Inflammatory macrophage treated with lipopolysaccharide for 1 hour (primary cell): ENCODE data around the gene MICAL2.
A peak's percentile ranks its signal among the peaks of the same experiment; 100 is the strongest.

ENCODE experiments used
- DNase-seq, 2 donors: peaks; one replicate each; pipeline ENCODE4 v3.0.0-alpha.2; 2020 to 2022

MICAL2 gene

GRCh38 chr11:12235947-12236743, 125.8 kb downstream of the MICAL2 start:
- DNase-seq = peak; percentile 55 to 72

DNA sequence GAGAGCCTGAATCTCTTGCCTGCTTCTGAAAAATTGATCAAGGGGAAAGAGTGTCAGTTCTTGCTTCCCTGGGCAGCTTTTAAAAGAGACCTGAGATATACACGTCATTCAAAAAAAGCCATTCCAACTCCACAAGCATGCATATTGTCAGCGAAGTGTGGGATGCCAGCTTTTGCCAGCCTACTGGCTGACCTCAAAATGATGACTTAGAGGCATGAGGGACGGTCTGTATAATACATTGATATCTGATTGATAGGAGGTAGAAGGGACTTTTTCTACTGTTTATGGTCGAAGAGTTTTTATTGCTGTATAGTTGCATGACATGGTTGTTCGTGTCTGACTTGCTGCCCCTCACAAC, 126.3 kb downstream of the MICAL2 start:
- DNase-seq = no peak

- no peak for DNase-seq
These were observed 127.0 kb downstream of the MICAL2 start for GRCh38 chr11:12237381-12237784.

- DNase-seq = no peak
These were observed 128.0 kb downstream of the MICAL2 start for GRCh38 chr11:12238420-12238819.

DNA sequence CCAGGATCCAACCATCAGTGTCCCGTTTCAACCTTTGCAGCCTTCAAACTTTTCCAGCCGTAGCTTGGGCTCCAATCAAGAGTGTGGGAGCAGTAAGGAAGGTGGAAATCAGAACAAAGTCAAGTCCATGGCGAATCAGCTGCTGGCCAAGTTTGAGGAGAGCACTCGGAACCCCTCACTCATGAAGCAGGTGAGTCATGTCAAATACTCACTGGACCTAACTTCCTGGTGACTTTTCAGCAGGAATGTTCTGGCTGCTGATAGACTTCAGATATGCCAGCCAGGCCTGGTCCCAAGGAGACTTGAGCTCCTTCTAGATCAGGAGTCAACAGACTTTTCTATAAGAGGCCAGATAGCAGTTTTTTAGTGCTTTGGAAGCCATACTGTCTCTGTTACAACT, 129.0 kb downstream of the MICAL2 start:
- DNase-seq = no peak

GRCh38 chr11:12239804-12240371, 129.5 kb downstream of the MICAL2 start:
- DNase-seq = peak; percentile 12 to 74

DNA sequence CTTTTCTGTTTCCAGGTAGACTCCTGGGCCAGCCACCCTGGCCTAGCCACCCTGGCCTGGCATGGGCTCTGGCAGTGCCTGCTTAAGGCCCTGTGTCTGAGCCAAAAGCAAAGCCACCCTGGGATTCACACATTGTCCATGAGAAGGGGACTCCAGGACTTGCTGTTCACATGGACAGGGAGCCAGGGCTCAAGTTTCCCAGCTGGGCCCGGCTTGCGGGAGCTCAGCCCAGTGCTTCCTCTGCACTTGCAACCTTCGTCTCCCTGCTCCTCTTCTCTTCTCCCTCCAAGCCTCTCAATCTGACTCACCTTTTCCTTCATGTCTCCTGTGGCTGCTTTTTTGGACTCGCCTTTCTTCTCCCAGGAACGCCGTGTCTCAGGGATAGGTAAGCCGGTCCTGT, 130.3 kb downstream of the MICAL2 start:
- DNase-seq = no peak

- no peak for DNase-seq
These were observed 131.0 kb downstream of the MICAL2 start for GRCh38 chr11:12241401-12241800.

DNA sequence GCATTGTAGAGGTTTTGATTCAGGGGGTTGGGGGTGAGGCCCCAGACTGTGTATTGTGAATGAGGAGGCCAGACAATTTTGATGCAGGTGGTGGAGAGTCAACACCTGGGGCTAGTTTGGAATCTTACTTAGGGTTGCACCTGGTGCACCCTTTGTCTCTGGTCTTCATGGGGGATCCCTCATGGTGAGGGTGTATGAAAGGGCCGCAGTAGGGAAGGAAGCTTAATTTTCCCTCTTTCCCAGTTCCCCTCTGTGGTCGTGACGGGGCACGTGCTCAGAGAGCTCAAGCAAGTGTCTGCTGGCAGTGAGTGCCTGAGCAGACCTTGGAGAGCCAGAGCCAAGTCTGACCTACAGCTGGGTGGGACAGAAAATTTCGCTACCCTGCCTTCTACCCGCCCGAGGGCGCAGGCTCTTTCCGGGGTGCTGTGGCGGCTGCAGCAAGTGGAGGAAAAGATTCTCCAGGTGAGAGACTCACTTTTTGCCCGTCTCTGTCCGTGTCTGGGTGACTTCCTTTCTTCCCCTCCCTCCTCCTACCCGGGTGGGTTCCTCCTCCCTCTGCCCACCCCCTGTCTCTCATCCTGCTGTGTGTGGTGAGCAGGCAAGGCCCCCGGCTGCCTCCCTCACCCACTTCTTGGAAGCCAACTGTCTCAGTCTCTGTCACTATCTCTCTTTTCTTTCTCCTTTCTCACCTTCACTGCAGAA, 131.7 kb downstream of the MICAL2 start:
- no peak for DNase-seq

DNA sequence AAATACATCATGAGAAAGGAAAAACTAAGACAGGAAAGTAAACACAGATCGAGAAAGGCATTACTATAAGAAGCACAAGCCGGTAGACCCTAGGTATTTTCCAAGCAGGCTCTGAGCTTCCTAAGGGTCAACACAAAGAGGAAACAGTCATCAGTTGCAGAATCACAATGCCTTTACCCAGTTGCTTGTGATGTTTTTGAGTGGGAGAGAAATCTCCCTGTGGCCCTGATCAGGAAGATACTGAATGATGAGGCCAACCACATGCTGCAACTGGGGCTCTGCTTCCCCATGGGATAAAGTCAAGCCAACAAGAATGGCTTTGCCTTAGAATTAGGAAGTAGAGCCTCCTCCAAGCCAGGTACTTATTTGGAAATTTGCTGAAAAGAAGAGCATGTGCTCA, 132.6 kb downstream of the MICAL2 start:
- DNase-seq = peak; percentile 59 to 92

DNA sequence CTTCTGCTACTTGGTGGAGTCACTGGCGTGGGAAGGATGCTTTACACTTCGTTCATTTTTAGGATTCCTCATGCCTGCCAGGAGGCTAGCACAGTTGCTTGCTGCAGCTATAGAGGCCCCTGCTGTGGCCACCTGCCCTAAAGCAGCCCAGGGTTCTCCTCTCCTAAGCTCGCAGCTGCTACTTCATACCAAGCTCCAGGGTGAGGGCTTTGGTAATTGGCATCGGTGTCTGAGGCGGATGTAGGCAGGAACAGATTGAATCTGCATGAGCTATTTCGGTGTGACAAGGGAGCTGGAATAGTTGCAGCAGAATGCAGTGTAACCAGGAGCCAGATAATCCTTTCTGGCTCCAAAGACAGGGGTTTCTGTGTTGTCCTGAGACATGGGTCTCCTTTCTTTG, 133.1 kb downstream of the MICAL2 start:
- no peak for DNase-seq

- no peak for DNase-seq
These were observed 133.6 kb downstream of the MICAL2 start for GRCh38 chr11:12243911-12244550.

DNA sequence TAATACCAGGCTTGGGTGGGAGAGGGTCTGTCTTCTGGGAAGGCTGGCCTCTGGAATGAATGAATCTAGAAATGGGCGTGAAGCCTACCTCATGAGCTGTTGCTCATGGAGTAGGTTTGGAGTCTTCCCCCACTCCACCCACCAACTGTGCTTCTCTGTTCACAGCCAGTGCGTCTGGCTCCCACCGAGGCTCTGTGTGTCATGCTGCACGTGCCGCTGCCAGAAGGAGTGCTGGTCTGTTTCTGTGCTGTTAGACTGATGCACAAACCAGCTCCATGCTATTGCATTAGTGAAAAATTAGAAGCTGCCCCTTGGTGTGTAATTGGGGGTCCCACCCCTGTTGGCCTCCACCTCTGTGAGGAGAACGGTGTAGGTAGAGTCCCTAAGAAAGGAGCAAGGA, 134.7 kb downstream of the MICAL2 start:
- DNase-seq = no peak

DNA sequence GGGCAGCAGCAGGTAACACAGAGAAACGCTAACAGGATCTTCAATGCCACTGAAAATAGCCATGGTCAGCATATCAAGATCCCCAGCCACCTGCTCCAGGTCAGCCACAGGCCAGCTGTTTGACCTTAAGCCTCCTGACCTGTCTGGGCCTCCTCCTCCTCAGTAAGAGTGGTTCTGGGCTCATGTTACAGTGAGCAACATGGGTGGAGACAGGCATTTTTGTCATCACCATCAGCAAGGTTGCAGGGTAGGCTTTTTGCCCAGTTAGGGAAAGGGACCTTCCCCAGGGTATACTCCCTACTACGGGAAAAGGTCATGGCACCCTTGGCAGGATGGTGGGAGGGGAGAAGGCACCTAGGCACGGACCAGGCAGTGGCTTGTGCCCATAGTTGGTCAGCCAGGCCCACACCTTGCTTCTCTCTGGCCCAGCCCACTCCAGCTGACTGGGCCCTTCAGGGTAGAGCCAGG, 135.2 kb downstream of the MICAL2 start:
- DNase-seq = no peak

DNA sequence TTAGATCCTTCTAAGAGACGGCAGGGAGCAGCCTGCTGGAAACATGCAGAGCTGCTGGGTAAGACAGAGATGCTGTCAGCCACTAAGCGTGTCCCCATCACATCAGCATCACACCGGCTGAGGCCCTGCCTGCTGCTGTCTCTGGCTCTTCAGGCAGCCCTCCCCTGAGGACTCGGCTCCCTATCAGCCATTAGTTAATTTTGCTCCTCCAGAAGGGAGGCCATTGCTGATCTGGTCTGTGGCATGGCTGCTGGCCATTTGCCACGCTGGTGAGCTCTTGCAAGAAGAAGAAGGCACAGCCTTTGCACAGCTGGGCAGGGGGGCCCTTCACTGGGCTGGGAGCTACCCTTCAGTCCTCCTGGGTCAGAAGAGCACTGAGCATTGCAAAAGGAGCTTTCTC, 135.8 kb downstream of the MICAL2 start:
- no peak for DNase-seq

DNA sequence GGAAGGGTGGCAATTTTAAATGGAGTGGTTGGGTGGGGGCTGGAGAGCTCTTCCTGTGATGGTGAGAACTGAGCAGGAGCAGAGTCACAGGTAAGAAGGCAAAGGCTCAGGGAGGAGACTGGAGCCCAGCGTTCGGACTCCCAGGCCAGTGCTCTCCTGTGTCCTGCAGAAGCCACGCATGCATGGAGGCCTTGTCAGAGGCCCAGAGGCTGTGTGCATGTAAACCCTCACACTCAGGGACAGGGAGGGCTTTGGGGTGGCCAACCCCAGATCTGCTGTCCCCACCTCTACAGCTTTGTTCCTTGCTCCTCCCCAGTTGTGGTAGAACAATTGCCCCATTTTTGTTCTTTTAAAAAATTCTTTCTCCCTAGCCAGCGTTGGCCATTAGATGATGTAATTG, 136.6 kb downstream of the MICAL2 start:
- DNase-seq = no peak

- no peak for DNase-seq
These were observed 137.3 kb downstream of the MICAL2 start for GRCh38 chr11:12247543-12248254.

GRCh38 chr11:12248330-12248729, 137.9 kb downstream of the MICAL2 start:
- no peak for DNase-seq

GRCh38 chr11:12249590-12250260, 139.3 kb downstream of the MICAL2 start:
- no peak for DNase-seq

- no peak for DNase-seq
These were observed 141.5 kb downstream of the MICAL2 start for GRCh38 chr11:12251666-12252560.

- DNase-seq = no peak
These were observed 143.5 kb downstream of the MICAL2 start for GRCh38 chr11:12253843-12254281.
